GM10266 (cell line): ENCODE measurements around the gene AGBL3.

ENCODE experiments used
- DNase-seq: peaks from one replicate; pipeline ENCODE4 v3.0.0; 2012; ENCODE audit errors: extremely low spot score
- CTCF ChIP-seq: IDR thresholded peaks from 2 replicates; pipeline ENCODE4 v1.5.1; 2012; ENCODE audit warnings: mild to moderate bottlenecking, low read depth; ENCODE audit not compliant: control insufficient read depth, insufficient read depth; ENCODE audit errors: missing control alignments

The AGBL3 gene

DNA sequence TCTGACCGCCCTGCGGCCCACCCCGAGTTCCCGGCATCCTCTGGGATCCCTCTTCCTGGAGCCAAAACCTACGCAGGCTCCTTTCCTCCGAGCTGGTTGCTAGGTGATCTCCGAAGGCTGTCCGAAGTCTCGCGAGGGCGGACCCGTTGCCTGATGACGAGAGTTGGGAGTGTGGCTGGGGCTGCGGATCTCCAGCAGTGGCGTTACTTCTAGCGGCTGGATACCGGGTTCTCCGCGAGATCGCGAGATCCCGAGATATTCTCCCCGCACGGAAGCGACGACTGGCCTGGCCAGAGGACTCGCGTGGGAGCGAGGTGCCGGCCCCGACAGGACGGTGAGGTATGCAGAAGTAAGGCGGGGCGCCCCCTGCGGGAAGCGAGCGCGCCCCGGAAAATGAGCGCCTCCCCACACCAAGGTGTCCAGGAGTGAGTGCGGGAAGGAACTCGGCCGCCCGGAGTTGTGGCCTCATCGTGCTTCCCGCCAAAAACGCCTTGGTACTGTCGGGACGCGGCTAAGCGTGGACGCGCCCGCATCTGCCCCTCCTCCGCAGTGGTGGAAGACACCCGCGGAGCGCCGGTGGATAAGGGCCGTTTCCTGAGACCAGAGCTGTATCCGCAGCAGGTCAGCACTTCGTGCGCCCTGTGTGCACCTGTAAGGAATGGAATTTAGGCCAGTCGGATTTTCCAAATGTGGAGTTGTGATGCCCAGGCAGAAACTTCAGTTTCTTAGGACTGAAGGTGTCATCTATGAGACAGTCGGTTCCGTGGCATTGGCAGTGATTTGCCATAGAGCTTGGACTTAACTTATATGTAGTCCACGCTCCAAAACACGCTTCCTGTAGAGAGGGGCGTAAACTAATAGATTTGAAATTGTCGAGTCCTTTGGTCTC lies at the start of gene AGBL3:
Gene AGBL3 (plus strand): TSS at position 146 of the 889 bp plus-strand sequence. CDS start 1,426 bp downstream, outside the sequence.
- peak; percentile 84 for TF ChIP-seq CTCF
- DNase-seq, result peak; percentile 84

GRCh38 chr7:134936893-134937510 lies 49.3 kb upstream of the AGBL3 start:
- no peak for TF ChIP-seq CTCF
- DNase-seq, result no peak

DNA sequence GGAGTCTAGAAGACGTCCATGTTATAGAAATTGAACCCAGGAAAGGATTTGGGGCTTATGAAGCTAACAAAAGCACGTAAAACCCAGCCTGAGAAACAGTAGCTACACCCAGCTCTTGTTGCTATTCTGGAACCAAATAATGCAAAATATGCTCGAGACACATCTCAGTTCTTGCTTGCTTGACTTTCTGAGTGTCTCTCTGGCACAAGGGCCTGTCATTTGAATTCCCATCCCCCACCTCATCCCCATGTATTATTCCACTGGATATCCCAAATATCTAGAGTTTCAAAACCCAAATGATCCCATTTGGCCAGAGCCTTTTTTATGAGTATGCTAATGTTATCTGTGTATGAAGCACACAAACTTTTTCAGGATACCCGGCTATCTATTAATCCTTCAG lies 48.2 kb upstream of the AGBL3 start:
- no peak for DNase-seq
- TF ChIP-seq CTCF, result no peak

GRCh38 chr7:134939136-134939535 lies 47.2 kb upstream of the AGBL3 start:
- TF ChIP-seq CTCF, result no peak
- no peak for DNase-seq

- DNase-seq, result no peak
- TF ChIP-seq CTCF, result no peak
Measured at GRCh38 chr7:134940729-134941128, 45.6 kb upstream of the AGBL3 start.

DNA sequence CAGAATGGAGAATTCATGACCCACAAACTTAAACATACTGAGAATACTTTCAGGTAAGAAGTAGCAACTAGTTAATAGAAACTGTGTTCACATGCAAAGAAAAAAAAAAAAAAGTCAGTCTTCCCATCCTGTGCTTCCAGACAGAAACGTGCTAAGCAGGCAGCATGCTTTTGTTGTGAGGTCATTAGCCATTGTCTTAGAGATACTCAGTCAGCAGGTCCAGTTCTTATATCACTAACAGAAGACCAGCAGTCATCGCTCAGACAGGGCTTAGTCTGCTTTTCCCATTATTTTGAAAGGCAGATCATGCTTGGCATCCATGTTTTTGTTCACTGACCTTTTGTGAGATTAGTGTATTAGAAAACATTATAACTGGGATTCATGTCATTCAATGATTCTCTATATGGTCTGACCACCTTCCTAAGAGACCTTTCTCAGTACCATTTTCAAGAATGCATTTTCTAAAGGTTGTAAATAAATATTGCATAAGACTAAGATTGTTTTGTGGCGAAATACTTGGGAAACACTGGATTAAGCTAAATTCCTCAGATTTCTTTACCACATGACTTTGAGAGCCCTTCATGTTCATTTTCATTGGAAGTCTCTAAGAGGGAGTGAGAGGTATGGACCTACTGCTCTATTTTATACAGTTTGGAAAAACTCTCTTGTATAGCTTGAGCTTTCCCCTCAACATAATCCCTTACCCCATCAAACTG lies 45.0 kb upstream of the AGBL3 start:
- TF ChIP-seq CTCF, result no peak
- DNase-seq, result no peak
